Astrocyte of the spinal cord (primary cell): ENCODE measurements around the gene PRTFDC1.
A peak's percentile ranks its signal among the peaks of the same experiment; 100 is the strongest.

Experiments used
- DNase-seq: peaks from one replicate; pipeline ENCODE4 v3.0.0; 2011; ENCODE audit warnings: low read depth, low spot score
- H3K4me3 ChIP-seq: 2 replicates; pipeline ENCODE4 v1.5.1; 2011; ENCODE audit warnings: low read depth, mild to moderate bottlenecking, low read length, moderate library complexity
- in situ Hi-C: cut with HindIII; loops from 2 replicates; pipeline ENCODE4 v1.10.0; 2017; ENCODE audit warnings: low sequenced_read_pairs
- TF ChIP-seq, protein P1 (sequence below): IDR thresholded peaks from 2 replicates; pipeline ENCODE4 v1.5.1; 2012; ENCODE audit warnings: low read depth, mild to moderate bottlenecking, low read length, inconsistent platforms

Gene PRTFDC1

GRCh38 chr10:24968349-24968748 lies 15.9 kb upstream of the PRTFDC1 start:
- in situ Hi-C loops, result no loop called here
- TF ChIP-seq, protein P1, sequence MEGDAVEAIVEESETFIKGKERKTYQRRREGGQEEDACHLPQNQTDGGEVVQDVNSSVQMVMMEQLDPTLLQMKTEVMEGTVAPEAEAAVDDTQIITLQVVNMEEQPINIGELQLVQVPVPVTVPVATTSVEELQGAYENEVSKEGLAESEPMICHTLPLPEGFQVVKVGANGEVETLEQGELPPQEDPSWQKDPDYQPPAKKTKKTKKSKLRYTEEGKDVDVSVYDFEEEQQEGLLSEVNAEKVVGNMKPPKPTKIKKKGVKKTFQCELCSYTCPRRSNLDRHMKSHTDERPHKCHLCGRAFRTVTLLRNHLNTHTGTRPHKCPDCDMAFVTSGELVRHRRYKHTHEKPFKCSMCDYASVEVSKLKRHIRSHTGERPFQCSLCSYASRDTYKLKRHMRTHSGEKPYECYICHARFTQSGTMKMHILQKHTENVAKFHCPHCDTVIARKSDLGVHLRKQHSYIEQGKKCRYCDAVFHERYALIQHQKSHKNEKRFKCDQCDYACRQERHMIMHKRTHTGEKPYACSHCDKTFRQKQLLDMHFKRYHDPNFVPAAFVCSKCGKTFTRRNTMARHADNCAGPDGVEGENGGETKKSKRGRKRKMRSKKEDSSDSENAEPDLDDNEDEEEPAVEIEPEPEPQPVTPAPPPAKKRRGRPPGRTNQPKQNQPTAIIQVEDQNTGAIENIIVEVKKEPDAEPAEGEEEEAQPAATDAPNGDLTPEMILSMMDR, result no peak
- DNase-seq, result no peak
- no peak overlapping the region for H3K4me3 ChIP-seq

GRCh38 chr10:24966962-24967481 lies 14.6 kb upstream of the PRTFDC1 start:
- TF ChIP-seq, protein P1, result no peak
- in situ Hi-C loops, result no loop called here
- no peak for DNase-seq

DNA sequence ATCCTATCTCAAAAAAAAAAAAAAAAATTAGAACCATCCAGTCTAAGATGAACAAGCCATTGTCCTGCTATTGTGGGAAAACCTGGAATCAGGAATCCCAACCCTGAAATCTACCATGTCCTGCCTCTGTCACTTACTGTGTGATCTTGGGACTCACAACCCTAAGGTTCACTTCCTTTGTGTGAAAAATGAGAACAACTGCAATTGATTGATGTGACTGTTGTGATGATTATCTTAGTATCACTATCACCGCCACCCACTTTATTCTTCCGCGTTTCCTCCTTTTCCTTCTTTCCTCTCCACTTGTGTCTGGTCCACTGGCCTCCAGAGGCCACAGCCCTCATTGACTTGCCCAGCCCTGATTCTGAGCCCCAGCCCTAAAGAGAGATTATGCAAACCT lies 12.6 kb upstream of the PRTFDC1 start:
- TF ChIP-seq, protein P1, result no peak
- no peak overlapping the region for H3K4me3 ChIP-seq
- DNase-seq, result no peak
- in situ Hi-C loops, result no loop called here

More at GRCh38 chr10:24966962-24967481, 14.6 kb upstream of the PRTFDC1 start:
- no peak overlapping the region for H3K4me3 ChIP-seq

GRCh38 chr10:24963521-24964041 lies 11.2 kb upstream of the PRTFDC1 start:
- no peak overlapping the region for H3K4me3 ChIP-seq
- TF ChIP-seq, protein P1, result no peak
- in situ Hi-C loops, result no loop called here
- no peak for DNase-seq

DNA sequence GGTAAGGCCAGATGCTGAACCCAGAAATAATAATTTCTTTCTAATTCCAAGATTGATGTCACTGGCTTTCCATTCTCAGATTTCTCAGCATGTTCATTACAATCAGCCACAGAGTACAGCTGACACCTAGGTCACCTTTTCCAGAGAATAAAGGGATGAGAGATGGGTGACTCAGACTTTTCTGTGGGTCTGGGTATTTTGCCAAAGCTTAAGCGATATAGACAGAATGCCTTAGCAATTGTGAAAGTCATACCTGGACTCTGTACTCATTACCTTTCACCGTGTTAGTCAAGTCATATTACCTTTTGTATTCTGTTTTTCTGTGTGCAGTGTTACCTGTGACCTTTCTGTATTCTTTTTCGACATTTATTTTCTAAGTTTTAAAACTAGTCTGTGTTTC lies 10.6 kb upstream of the PRTFDC1 start:
- DNase-seq, result peak; percentile 73
- TF ChIP-seq, protein P1, result no peak
- in situ Hi-C loops, result no loop called here

GRCh38 chr10:24961582-24961981 lies 9.2 kb upstream of the PRTFDC1 start:
- no peak for DNase-seq
- H3K4me3 ChIP-seq, result no peak overlapping the region
- in situ Hi-C loops, result no loop called here
- TF ChIP-seq, protein P1, result no peak

More for the DNA sequence above, 10.6 kb upstream of the PRTFDC1 start:
- no peak overlapping the region for H3K4me3 ChIP-seq
